H1 (cell line): Measurements from ENCODE around the gene PHACTR1. TPM values are rescaled to one million over a fixed set of nuclear protein-coding genes. Genes with fewer than 3 reads are reported as not detected.

Experiments used
- CTCF ChIA-PET: fragments of 300-600 bp; sonication (Branson Sonifier 250); formaldehyde crosslinking; loops from one replicate; lab custom pipeline; 2021; ENCODE audit not compliant: partially characterized antibody; lab: Charles Lee
- POLR2A ChIA-PET: fragments of 300-600 bp; sonication (Branson Sonifier 250); formaldehyde crosslinking; loops from one replicate; lab custom pipeline; 2021; ENCODE audit warnings: inconsistent platforms; ENCODE audit not compliant: partially characterized antibody; lab: Charles Lee
- DNase-seq, 2 experiments: peaks; one replicate each; pipeline versions ENCODE4 v3.0.0 to v3.0.0-alpha.2; 2010 to 2022; ENCODE audit warnings: low spot score in 2 of 2, low read depth in 1 of 2, mixed read lengths in 1 of 2
- FAIRE-seq: peaks from 2 replicates; lab custom pipeline; 2011; peaks lifted over from hg19 to GRCh38; lab: Jason Lieb, UNC
- H2AFZ ChIP-seq: 2 replicates; pipeline ENCODE4 v1.8.1; 2012; ENCODE audit warnings: low read length, inconsistent platforms
- H2AK5ac ChIP-seq: 2 replicates; pipeline ENCODE4 v1.6.1; 2013; ENCODE audit warnings: low read depth, low read length
- H2BK120ac ChIP-seq: replicated peaks from 2 replicates; pipeline ENCODE3; 2013; ENCODE audit warnings: low read depth, low read length, inconsistent platforms
- H2BK12ac ChIP-seq: 2 replicates; pipeline ENCODE4 v1.6.1; 2013; ENCODE audit warnings: low read depth, low read length
- H2BK15ac ChIP-seq: 2 replicates; pipeline ENCODE4 v1.6.1; 2013; ENCODE audit warnings: low read length
- H2BK20ac ChIP-seq: 2 replicates; pipeline ENCODE4 v1.6.1; 2013; ENCODE audit warnings: low read length
- H2BK5ac ChIP-seq: 2 replicates; pipeline ENCODE4 v1.6.1; 2013; ENCODE audit warnings: low read depth, low read length
- H3K14ac ChIP-seq: 2 replicates; pipeline ENCODE4 v1.6.1; 2013; ENCODE audit warnings: inconsistent platforms; ENCODE audit not compliant: insufficient read length
- H3K18ac ChIP-seq: 2 replicates; pipeline ENCODE4 v1.6.1; 2013; ENCODE audit warnings: low read length; ENCODE audit errors: extremely low read depth
- H3K23ac ChIP-seq: 2 replicates; pipeline ENCODE4 v1.6.1; 2013; ENCODE audit warnings: inconsistent platforms; ENCODE audit not compliant: insufficient read length
- H3K23me2 ChIP-seq: 2 replicates; pipeline ENCODE4 v1.6.1; 2013; ENCODE audit warnings: low read depth, low read length
- H3K27ac ChIP-seq: 2 replicates; pipeline ENCODE4 v1.6.1; 2011; ENCODE audit warnings: low read depth, low read length, inconsistent platforms
- H3K27me3 ChIP-seq, 4 experiments: replicated peaks in 1 of 4; 1 replicate in 1 of 4; 2 replicates in 3 of 4; pipeline versions ENCODE4 v1.6.1 to v1.8.1; 2011 to 2013; ENCODE audit warnings: low read length in 3 of 4, mild to moderate bottlenecking in 3 of 4, inconsistent platforms in 2 of 4, mixed read lengths in 2 of 4, moderate library complexity in 1 of 4; ENCODE audit not compliant: control insufficient read depth in 3 of 4, insufficient read depth in 3 of 4; ENCODE audit errors: extremely low read depth in 1 of 4
- H3K36me3 ChIP-seq, 4 experiments: 2 replicates each; pipeline versions ENCODE4 v1.6.1 to v1.8.1; 2011 to 2013; ENCODE audit warnings: mild to moderate bottlenecking in 4 of 4, low read length in 3 of 4, moderate library complexity in 2 of 4, control low read depth in 1 of 4, inconsistent platforms in 1 of 4; ENCODE audit not compliant: insufficient read depth in 4 of 4, control insufficient read depth in 2 of 4
- H3K4ac ChIP-seq: replicated peaks from 2 replicates; pipeline ENCODE3; 2013; ENCODE audit warnings: low read length, low read depth, mixed read lengths, inconsistent platforms; ENCODE audit not compliant: insufficient read length
- H3K4me1 ChIP-seq, 4 experiments: replicated peaks in 1 of 4; 1 replicate in 1 of 4; 2 replicates in 3 of 4; pipeline versions ENCODE4 v1.6.1 to v1.8.1; 2011 to 2013; ENCODE audit warnings: low read length in 3 of 4, inconsistent platforms in 2 of 4, mixed read lengths in 1 of 4; ENCODE audit not compliant: insufficient read depth in 4 of 4, control insufficient read depth in 3 of 4
- H3K4me2 ChIP-seq, 2 experiments: 2 replicates each; pipeline versions ENCODE4 v1.6.1 to v1.8.1; 2011 to 2013; ENCODE audit warnings: low read depth in 2 of 2, low read length in 2 of 2, control low read depth in 1 of 2, inconsistent platforms in 1 of 2, mild to moderate bottlenecking in 1 of 2; ENCODE audit not compliant: insufficient read depth in 1 of 2
- H3K4me3 ChIP-seq, 4 experiments: fragments of 200-600, 300-600 bp in 1 of 4; sonication (generic), shearing (Covaris generic), sonication (Bioruptor Twin) in 1 of 4; 2 replicates each; pipeline versions ENCODE4 v1.5.1 to v1.8.1; 2011 to 2016; ENCODE audit warnings: low read length in 4 of 4, low read depth in 3 of 4, control low read depth in 2 of 4, inconsistent platforms in 2 of 4, mild to moderate bottlenecking in 2 of 4, mixed read lengths in 1 of 4, moderate library complexity in 1 of 4; ENCODE audit not compliant: insufficient read depth in 2 of 4; ENCODE audit errors: extremely low read depth in 1 of 4
- H3K56ac ChIP-seq: replicated peaks from 2 replicates; pipeline ENCODE3; 2013; ENCODE audit warnings: low read depth, mild to moderate bottlenecking, mixed read lengths, low read length, inconsistent platforms; ENCODE audit not compliant: insufficient read length
- H3K79me1 ChIP-seq: 2 replicates; pipeline ENCODE4 v1.6.1; 2013; ENCODE audit warnings: low read depth, low read length, control low read depth
- H3K79me2 ChIP-seq, 2 experiments: 2 replicates each; pipeline versions ENCODE4 v1.6.1 to v1.8.1; 2012 to 2013; ENCODE audit warnings: low read length in 2 of 2, mild to moderate bottlenecking in 2 of 2, inconsistent platforms in 1 of 2; ENCODE audit not compliant: insufficient read depth in 2 of 2, control insufficient read depth in 1 of 2
- H3K9ac ChIP-seq, 4 experiments: replicated peaks in 1 of 4; 1 replicate in 1 of 4; 2 replicates in 3 of 4; pipeline versions ENCODE4 v1.6.1 to v1.8.1; 2011 to 2013; ENCODE audit warnings: low read depth in 3 of 4, low read length in 3 of 4, control low read depth in 2 of 4, mild to moderate bottlenecking in 2 of 4, moderate library complexity in 2 of 4, inconsistent platforms in 1 of 4; ENCODE audit errors: extremely low read depth in 1 of 4
- H3K9me3 ChIP-seq, 2 experiments: 2 replicates each; pipeline versions ENCODE4 v1.6.1 to v1.8.1; 2012 to 2013; ENCODE audit warnings: mild to moderate bottlenecking in 2 of 2, moderate library complexity in 2 of 2, control low read depth in 1 of 2, inconsistent platforms in 1 of 2, low read depth in 1 of 2, low read length in 1 of 2, mixed read lengths in 1 of 2; ENCODE audit not compliant: insufficient read depth in 2 of 2
- H4K20me1 ChIP-seq, 2 experiments: replicated peaks in 1 of 2; 2 replicates each; pipeline versions ENCODE3 to v1.8.1; 2011 to 2013; ENCODE audit warnings: inconsistent platforms in 2 of 2, low read length in 2 of 2, mild to moderate bottlenecking in 1 of 2; ENCODE audit not compliant: insufficient read depth in 2 of 2, control insufficient read depth in 1 of 2
- H4K5ac ChIP-seq: 2 replicates; pipeline ENCODE4 v1.6.1; 2013; ENCODE audit warnings: low read length, low read depth, mixed read lengths, inconsistent platforms; ENCODE audit not compliant: insufficient read length
- H4K8ac ChIP-seq: 2 replicates; pipeline ENCODE4 v1.8.0; 2013; ENCODE audit warnings: mild to moderate bottlenecking, moderate library complexity, low read length, inconsistent platforms; ENCODE audit not compliant: insufficient read depth; ENCODE audit errors: extremely low read depth
- H4K91ac ChIP-seq: replicated peaks from 2 replicates; pipeline ENCODE3; 2013; ENCODE audit warnings: low read length, mixed read lengths, inconsistent platforms; ENCODE audit not compliant: insufficient read length
- CEBPB ChIP-seq: IDR thresholded peaks from 2 replicates; pipeline ENCODE4 v1.6.1; 2012; ENCODE audit warnings: low read depth, low read length
- EZH2 ChIP-seq: fragments of 200-600 bp; sonication (generic); IDR thresholded peaks from 2 replicates; pipeline ENCODE4 v1.7.1; 2012; ENCODE audit warnings: low read depth, mild to moderate bottlenecking, moderate library complexity, low read length, inconsistent platforms; ENCODE audit not compliant: severe bottlenecking
- GABPA ChIP-seq: IDR thresholded peaks from 2 replicates; pipeline ENCODE4 v1.6.1; 2011; ENCODE audit warnings: mild to moderate bottlenecking, low read length, moderate library complexity, borderline replicate concordance; ENCODE audit not compliant: insufficient read depth
- HDAC6 ChIP-seq: IDR thresholded peaks from one replicate; pipeline ENCODE4 v1.7.1; 2012; ENCODE audit warnings: low read depth, mild to moderate bottlenecking, inconsistent platforms, low read length, moderate library complexity
- MAX ChIP-seq: IDR thresholded peaks from 2 replicates; pipeline ENCODE4 v1.6.1; 2012; ENCODE audit warnings: inconsistent platforms
- RNF2 ChIP-seq: fragments of 200-900, 300-1000 bp; sonication (generic); IDR thresholded peaks from 2 replicates; pipeline ENCODE4 v1.7.1; 2016; ENCODE audit warnings: borderline replicate concordance, low read depth, mild to moderate bottlenecking, antibody characterized with exemption, low read length; ENCODE audit not compliant: poor library complexity, severe bottlenecking; ENCODE audit errors: missing control alignments
- SIX5 ChIP-seq: IDR thresholded peaks from 2 replicates; pipeline ENCODE4 v1.6.1; 2011; ENCODE audit warnings: mild to moderate bottlenecking, low read depth, low read length
- TAF7 ChIP-seq: optimal IDR thresholded peaks from 2 replicates; pipeline ENCODE3; 2011; ENCODE audit warnings: low read depth, mild to moderate bottlenecking, inconsistent platforms, low read length, moderate library complexity, borderline replicate concordance
- WGBS, 2 experiments: shearing (Covaris generic) in 1 of 2; methylation state at CpG; one replicate each; pipeline versions ENCODE4 v1.1.6 to v1.1.7; 2013 to 2015; ENCODE audit warnings: low lambda C conversion rate in 2 of 2, mixed read lengths in 2 of 2, inconsistent platforms in 1 of 2, low coverage in 1 of 2, missing lambda C conversion rate in 1 of 2; ENCODE audit not compliant: insufficient replicate concordance in 2 of 2, insufficient coverage in 1 of 2, insufficient read length in 1 of 2; ENCODE audit errors: extremely low coverage in 1 of 2, missing lambda C conversion rate in 1 of 2; 5-methylcytosine and 5-hydroxymethylcytosine counted together
- polyA plus RNA-seq, 7 experiments: library from polyadenylated mRNA; depleted of rRNA in 3 of 7; stranded (reverse) in 5 of 7; unstranded in 2 of 7; fragments of >200 nt in 5 of 7; fragments of 200-250 nt in 2 of 7; gene quantifications; 1 replicate in 5 of 7; 2 replicates in 1 of 7; 4 replicates in 1 of 7; pipeline versions ENCODE4 v1.2.1 to v1.2.3, GENCODE V29; 2011 to 2013; ENCODE audit warnings: missing spikeins in 2 of 7, mixed read lengths in 2 of 7
- total RNA-seq: library from RNA; stranded (reverse); fragmentation: NEBNext Ultra II Directional; extraction: Animal tissue kit (Norgen Biotek cat#: 25700); gene quantifications from 2 replicates; pipeline ENCODE4 v1.2.1, GENCODE V29; 2021
- TF ChIP-seq, protein P1 (sequence below), 3 experiments: IDR thresholded peaks; 1 replicate in 2 of 3; 2 replicates in 1 of 3; pipeline versions ENCODE4 v1.5.1 to v1.6.1; 2011; ENCODE audit warnings: low read length in 3 of 3, mild to moderate bottlenecking in 3 of 3, inconsistent platforms in 2 of 3, low read depth in 1 of 3, moderate library complexity in 1 of 3; ENCODE audit not compliant: insufficient read depth in 1 of 3; ENCODE audit errors: control extremely low read depth in 1 of 3

PHACTR1 gene
- total and polyA plus RNA-seq, 2 of the 8 experiments (the other 6 are each of a cell fraction or from before 2014, with no cell fraction given): 3.9 to 17.1 TPM

- FAIRE-seq (no peak), DNase-seq (no peak)
- H2BK120ac ChIP-seq: no peak overlapping the region
- peaks cover 2 to 7% (median 3%) of the 10 kb centered on the region in 4 experiments; a peak in 2 of 7 replicates for H3K4me1 ChIP-seq
- H3K9ac ChIP-seq: no peak overlapping the region
- no peaks in the 10 kb centered on the region for H3K23me2 ChIP-seq
- H4K5ac ChIP-seq: no peak overlapping the region
- no peaks in the 10 kb centered on the region for H3K79me1 ChIP-seq
- H3K4me2 ChIP-seq: no peak overlapping the region
- no peaks in the 10 kb centered on the region for H3K27me3 ChIP-seq
- 95% methylated on average over 5 of the region's 5 CpGs; no CpG with 5 or more reads in 1 of the 2 experiments for WGBS, 2 experiments
- no peak overlapping the region for H3K23ac ChIP-seq
- no peak overlapping the region for H3K14ac ChIP-seq
- H3K56ac ChIP-seq: no peak overlapping the region
- no peaks in the 10 kb centered on the region for H3K9me3 ChIP-seq
- H3K4ac ChIP-seq: no peak overlapping the region
- 0 out of 8 replicates have a peak, but pooled peaks cover 0 to 2% (median 0%) of the 10 kb centered on the region in 4 experiments for H3K36me3 ChIP-seq
- H2BK20ac ChIP-seq: no peak overlapping the region
- no peak overlapping the region for H2BK5ac ChIP-seq
- H4K91ac ChIP-seq: no peak overlapping the region
- no peak overlapping the region for H3K18ac ChIP-seq
- H3K4me3 ChIP-seq: no peak overlapping the region
- no peak overlapping the region for H4K8ac ChIP-seq
- no peaks in the 10 kb centered on the region for H3K79me2 ChIP-seq
- H2AFZ ChIP-seq: no peak overlapping the region
- H2AK5ac ChIP-seq: no peak overlapping the region
- H2BK12ac ChIP-seq: no peak overlapping the region
- no peak overlapping the region for H2BK15ac ChIP-seq
- H4K20me1 ChIP-seq: no peaks in the 10 kb centered on the region
- ChIA-PET POLR2A (no interaction called here), CTCF (interaction anchor here (1.2 kb wide), 1 partner anchor 21 kb away, joined by 3 read pairs; no protein-coding TSS in a partner anchor)
- H3K27ac ChIP-seq: no peak overlapping the region
- TF ChIP-seq, protein P1, sequence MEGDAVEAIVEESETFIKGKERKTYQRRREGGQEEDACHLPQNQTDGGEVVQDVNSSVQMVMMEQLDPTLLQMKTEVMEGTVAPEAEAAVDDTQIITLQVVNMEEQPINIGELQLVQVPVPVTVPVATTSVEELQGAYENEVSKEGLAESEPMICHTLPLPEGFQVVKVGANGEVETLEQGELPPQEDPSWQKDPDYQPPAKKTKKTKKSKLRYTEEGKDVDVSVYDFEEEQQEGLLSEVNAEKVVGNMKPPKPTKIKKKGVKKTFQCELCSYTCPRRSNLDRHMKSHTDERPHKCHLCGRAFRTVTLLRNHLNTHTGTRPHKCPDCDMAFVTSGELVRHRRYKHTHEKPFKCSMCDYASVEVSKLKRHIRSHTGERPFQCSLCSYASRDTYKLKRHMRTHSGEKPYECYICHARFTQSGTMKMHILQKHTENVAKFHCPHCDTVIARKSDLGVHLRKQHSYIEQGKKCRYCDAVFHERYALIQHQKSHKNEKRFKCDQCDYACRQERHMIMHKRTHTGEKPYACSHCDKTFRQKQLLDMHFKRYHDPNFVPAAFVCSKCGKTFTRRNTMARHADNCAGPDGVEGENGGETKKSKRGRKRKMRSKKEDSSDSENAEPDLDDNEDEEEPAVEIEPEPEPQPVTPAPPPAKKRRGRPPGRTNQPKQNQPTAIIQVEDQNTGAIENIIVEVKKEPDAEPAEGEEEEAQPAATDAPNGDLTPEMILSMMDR (IDR thresholded peaks at IDR 0.05; ENCODE audit: control extremely low read depth in 1 of 3, insufficient read depth in 1 of 3, low read depth in 1 of 3, low read length in 3 of 3): no peak
- no peak for TF ChIP-seq RNF2
- no peak for TF ChIP-seq SIX5
- TF ChIP-seq CEBPB: no peak
- TF ChIP-seq MAX: no peak
- no peak for TF ChIP-seq TAF7
- TF ChIP-seq HDAC6: no peak
- no peak for TF ChIP-seq GABPA
- no peak for TF ChIP-seq EZH2
These were observed 364.1 kb downstream of the PHACTR1 start for GRCh38 chr6:13080462-13081188.
